ENCODE data around the gene ARCN1.
A peak's percentile ranks its signal among the peaks of the same experiment; 100 is the strongest.

ARCN1 gene

GRCh38 chr11:118592616-118593367 lies 20.6 kb downstream of the ARCN1 start:
- no peak for ATAC-seq
- TF ChIP-seq ZFP30 (CRISPR knock-in tag; IDR thresholded peaks at IDR 0.05) = no peak
- no peak for TF ChIP-seq PPARA (CRISPR knock-in tag; IDR thresholded peaks at IDR 0.05; ENCODE audit: borderline replicate concordance)
- TF ChIP-seq TOX (CRISPR knock-in tag; IDR thresholded peaks at IDR 0.05; ENCODE audit: borderline replicate concordance) = no peak
- TF ChIP-seq ZFP3 (CRISPR knock-in tag; IDR thresholded peaks at IDR 0.05) = no peak
- TF ChIP-seq TSHZ2 (CRISPR knock-in tag; IDR thresholded peaks at IDR 0.05) = no peak
- no peak for TF ChIP-seq CSDC2 (CRISPR knock-in tag; IDR thresholded peaks at IDR 0.05)
- no peak for TF ChIP-seq CSRNP3 (CRISPR knock-in tag; IDR thresholded peaks at IDR 0.05)
- no peak for TF ChIP-seq RARB (CRISPR knock-in tag; IDR thresholded peaks at IDR 0.05)
- TF ChIP-seq TCF4 (CRISPR knock-in tag; IDR thresholded peaks at IDR 0.05; ENCODE audit: borderline replicate concordance) = no peak
- TF ChIP-seq PATZ1 (CRISPR knock-in tag; IDR thresholded peaks at IDR 0.05; ENCODE audit: borderline replicate concordance) = no peak
- TF ChIP-seq CREB5 (CRISPR knock-in tag; IDR thresholded peaks at IDR 0.05; ENCODE audit: low read depth) = no peak
- no peak for TF ChIP-seq BACH2 (CRISPR knock-in tag; IDR thresholded peaks at IDR 0.05; ENCODE audit: borderline replicate concordance)
- no peak for TF ChIP-seq GLIS3 (CRISPR knock-in tag; IDR thresholded peaks at IDR 0.05)
- TF ChIP-seq ZNF565 (CRISPR knock-in tag; conservative IDR thresholded peaks at IDR 0.05; ENCODE audit: low read depth) = no peak
- no peak for TF ChIP-seq SNAI2 (CRISPR knock-in tag; IDR thresholded peaks at IDR 0.05)
- TF ChIP-seq ISL1 (CRISPR knock-in tag; IDR thresholded peaks at IDR 0.05) = no peak
- TF ChIP-seq ESRRG (CRISPR knock-in tag; IDR thresholded peaks at IDR 0.05) = no peak
- no peak for TF ChIP-seq ARNTL (CRISPR knock-in tag; IDR thresholded peaks at IDR 0.05; ENCODE audit: borderline replicate concordance, low read depth)

- ATAC-seq = peak; percentile 63
These were observed 22.8 kb downstream of the ARCN1 start for GRCh38 chr11:118594984-118595383.

GRCh38 chr11:118596224-118597146 lies 24.3 kb downstream of the ARCN1 start:
- TF ChIP-seq ZC3H10 (CRISPR knock-in tag; IDR thresholded peaks at IDR 0.05) (no peak), ZNF70 (CRISPR knock-in tag; IDR thresholded peaks at IDR 0.05) (no peak), ZFP30 (CRISPR knock-in tag; IDR thresholded peaks at IDR 0.05) (no peak), CSRNP3 (CRISPR knock-in tag; IDR thresholded peaks at IDR 0.05) (no peak), POU6F1 (CRISPR knock-in tag; IDR thresholded peaks at IDR 0.05; ENCODE audit: borderline replicate concordance, low read depth) (no peak), CREB5 (CRISPR knock-in tag; IDR thresholded peaks at IDR 0.05; ENCODE audit: low read depth) (no peak), BACH2 (CRISPR knock-in tag; IDR thresholded peaks at IDR 0.05; ENCODE audit: borderline replicate concordance) (no peak), TOX (CRISPR knock-in tag; IDR thresholded peaks at IDR 0.05; ENCODE audit: borderline replicate concordance) (no peak), ESRRG (CRISPR knock-in tag; IDR thresholded peaks at IDR 0.05) (no peak), GLIS3 (CRISPR knock-in tag; IDR thresholded peaks at IDR 0.05) (no peak), ZNF8 (CRISPR knock-in tag; IDR thresholded peaks at IDR 0.05) (no peak), ISL1 (CRISPR knock-in tag; IDR thresholded peaks at IDR 0.05) (no peak), ARNTL (CRISPR knock-in tag; IDR thresholded peaks at IDR 0.05; ENCODE audit: borderline replicate concordance, low read depth) (no peak)
- no peak for ATAC-seq
